ENCODE data around the gene GRID2IP. TPM values are rescaled to one million over a fixed set of nuclear protein-coding genes. Genes with fewer than 3 reads are reported as not detected.

Gene GRID2IP
- total RNA-seq, 2 experiments from 2014 or later = 0.36 to 0.39 TPM

- POLR2A ChIA-PET = no interaction called here
- H3K27ac Mint-ChIP-seq = no peak overlapping the region
- DNase-seq (no peak), ATAC-seq (ENCODE audit: poor library complexity) (no peak)
- H3K27me3 Mint-ChIP-seq = no peaks in the 10 kb centered on the region
- no peaks in the 10 kb centered on the region for H3K36me3 Mint-ChIP-seq (ENCODE audit: low read depth)
- no peaks in the 10 kb centered on the region for H3K9me3 Mint-ChIP-seq
- H3K27me3 ChIP-seq (ENCODE audit: control insufficient read depth in 1 of 2, insufficient read depth in 2 of 2, low read length in 2 of 2) = no peaks in the 10 kb centered on the region
- no peaks in the 10 kb centered on the region for H3K9me3 ChIP-seq (ENCODE audit: control insufficient read depth in 1 of 2, insufficient read depth in 1 of 2, low read length in 2 of 2)
- H3K4me1 ChIP-seq (ENCODE audit: insufficient read depth, low read length) = no peaks in the 10 kb centered on the region
- intact Hi-C loops (cut with DNase I, micrococcal nuclease) = no loop called here
- H3K4me3 Mint-ChIP-seq = no peak overlapping the region
- CTCF ChIA-PET = interaction anchor here (1.0 kb wide), 1 partner anchor 31 kb away, joined by 4 read pairs; no protein-coding TSS in a partner anchor
- H3K4me3 ChIP-seq (ENCODE audit: low read length) = no peak overlapping the region
- TF ChIP-seq CTCF (IDR thresholded peaks at IDR 0.05) = no peak
- H3K4me1 Mint-ChIP-seq (ENCODE audit: low read depth) = no peaks in the 10 kb centered on the region
- no peaks in the 10 kb centered on the region for H3K36me3 ChIP-seq (ENCODE audit: insufficient read depth, low read length)
- H3K27ac ChIP-seq (ENCODE audit: low read depth in 1 of 2, low read length in 2 of 2) = no peak overlapping the region
Observed at GRCh38 chr7:6562106-6562505, 10.8 kb upstream of the GRID2IP start.

- intact Hi-C loops (cut with DNase I, micrococcal nuclease) = no loop called here
- Histone ChIP-seq H3K36me3 (ENCODE audit: insufficient read depth, low read length) (no peaks in the 10 kb centered on the region), H3K4me1 (ENCODE audit: insufficient read depth, low read length) (peaks cover 4% of the 10 kb centered on the region), H3K27ac (ENCODE audit: low read depth in 1 of 2, low read length in 2 of 2) (no peak overlapping the region), H3K4me3 (ENCODE audit: low read length) (no peak overlapping the region), H3K9me3 (ENCODE audit: control insufficient read depth in 1 of 2, insufficient read depth in 1 of 2, low read length in 2 of 2) (no peaks in the 10 kb centered on the region), H3K27me3 (ENCODE audit: control insufficient read depth in 1 of 2, insufficient read depth in 2 of 2, low read length in 2 of 2) (no peaks in the 10 kb centered on the region)
- H3K4me1 Mint-ChIP-seq (ENCODE audit: low read depth) = peaks cover 8% of the 10 kb centered on the region
- H3K9me3 Mint-ChIP-seq = no peaks in the 10 kb centered on the region
- no peak overlapping the region for H3K27ac Mint-ChIP-seq
- ChIA-PET CTCF (no interaction called here), POLR2A (no interaction called here)
- ATAC-seq (ENCODE audit: poor library complexity) = no peak
- H3K27me3 Mint-ChIP-seq = no peaks in the 10 kb centered on the region
- no peaks in the 10 kb centered on the region for H3K36me3 Mint-ChIP-seq (ENCODE audit: low read depth)
- no peak for TF ChIP-seq CTCF (IDR thresholded peaks at IDR 0.05)
- no peak overlapping the region for H3K4me3 Mint-ChIP-seq
- no peak for DNase-seq
Observed at GRCh38 chr7:6559896-6560295, 8.6 kb upstream of the GRID2IP start.

- no peaks in the 10 kb centered on the region for H3K27me3 ChIP-seq (ENCODE audit: control insufficient read depth in 1 of 2, insufficient read depth in 2 of 2, low read length in 2 of 2)
- H3K27ac ChIP-seq (ENCODE audit: low read depth in 1 of 2, low read length in 2 of 2) = no peak overlapping the region
- Mint-ChIP-seq H3K27me3 (no peaks in the 10 kb centered on the region), H3K9me3 (no peaks in the 10 kb centered on the region), H3K4me3 (no peak overlapping the region), H3K36me3 (ENCODE audit: low read depth) (no peaks in the 10 kb centered on the region), H3K27ac (no peak overlapping the region), H3K4me1 (ENCODE audit: low read depth) (peaks cover 13% of the 10 kb centered on the region)
- H3K36me3 ChIP-seq (ENCODE audit: insufficient read depth, low read length) = no peaks in the 10 kb centered on the region
- ATAC-seq (ENCODE audit: poor library complexity) (peak; percentile 21), DNase-seq (peak in 4 of 14 experiments; percentile 30 to 54 (median 40))
- intact Hi-C loops (cut with DNase I, micrococcal nuclease) = no loop called here
- ChIA-PET POLR2A (interaction anchor here (0.7 kb wide), 1 partner anchor 10 kb away, joined by 4 read pairs; no protein-coding TSS in a partner anchor), CTCF (interaction anchor here (1.2 kb wide), 1 partner anchor 39 kb away, joined by 3 read pairs; no protein-coding TSS in a partner anchor)
- peaks cover 11% of the 10 kb centered on the region for H3K4me1 ChIP-seq (ENCODE audit: insufficient read depth, low read length)
- TF ChIP-seq CTCF (IDR thresholded peaks at IDR 0.05) = peak; percentile 49
- no peak overlapping the region for H3K4me3 ChIP-seq (ENCODE audit: low read length)
- H3K9me3 ChIP-seq (ENCODE audit: control insufficient read depth in 1 of 2, insufficient read depth in 1 of 2, low read length in 2 of 2) = no peaks in the 10 kb centered on the region
Observed at GRCh38 chr7:6558837-6559236, 7.6 kb upstream of the GRID2IP start.

Data from CD4-positive, alpha-beta T cell (primary cell).